Measurements from ENCODE around the gene RPTOR.

The RPTOR gene

DNA sequence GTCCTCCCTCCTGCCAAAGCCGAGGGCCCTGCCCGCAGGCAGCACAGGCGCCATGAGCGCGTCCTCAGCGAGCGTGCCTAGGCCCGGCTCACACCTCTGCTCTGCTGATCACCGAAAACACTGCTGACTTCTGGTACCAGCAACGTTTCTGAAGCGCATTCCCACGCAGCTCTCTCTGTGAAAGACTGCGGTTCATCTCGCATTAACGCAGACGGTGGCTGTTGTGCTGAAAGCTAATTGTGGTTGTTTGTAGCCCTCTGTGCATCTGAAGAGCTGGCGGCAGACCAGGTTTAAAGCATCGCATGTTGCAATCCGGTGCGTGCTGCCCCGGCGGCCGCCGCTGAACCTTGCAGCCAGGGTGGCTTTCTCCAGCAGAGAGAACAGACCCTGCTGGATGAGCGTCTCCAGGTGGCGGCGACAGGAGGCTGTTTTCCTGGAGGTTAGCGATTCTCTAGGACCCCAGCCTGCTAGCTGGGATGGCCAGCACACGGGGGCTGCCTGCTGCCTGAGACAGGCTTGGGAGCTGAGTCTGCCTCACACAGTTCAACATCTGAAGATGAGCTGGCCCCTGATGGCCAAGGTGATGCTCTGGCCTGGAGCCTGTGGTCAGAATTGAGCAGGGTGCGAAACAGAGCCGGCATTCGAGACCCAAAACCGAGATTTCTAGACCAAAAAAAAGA lies 397.2 kb downstream of the RPTOR start:
- no peak overlapping the region for H3K4me3 ChIP-seq (ENCODE audit: low read depth, low read length)
- TF ChIP-seq, protein P1, sequence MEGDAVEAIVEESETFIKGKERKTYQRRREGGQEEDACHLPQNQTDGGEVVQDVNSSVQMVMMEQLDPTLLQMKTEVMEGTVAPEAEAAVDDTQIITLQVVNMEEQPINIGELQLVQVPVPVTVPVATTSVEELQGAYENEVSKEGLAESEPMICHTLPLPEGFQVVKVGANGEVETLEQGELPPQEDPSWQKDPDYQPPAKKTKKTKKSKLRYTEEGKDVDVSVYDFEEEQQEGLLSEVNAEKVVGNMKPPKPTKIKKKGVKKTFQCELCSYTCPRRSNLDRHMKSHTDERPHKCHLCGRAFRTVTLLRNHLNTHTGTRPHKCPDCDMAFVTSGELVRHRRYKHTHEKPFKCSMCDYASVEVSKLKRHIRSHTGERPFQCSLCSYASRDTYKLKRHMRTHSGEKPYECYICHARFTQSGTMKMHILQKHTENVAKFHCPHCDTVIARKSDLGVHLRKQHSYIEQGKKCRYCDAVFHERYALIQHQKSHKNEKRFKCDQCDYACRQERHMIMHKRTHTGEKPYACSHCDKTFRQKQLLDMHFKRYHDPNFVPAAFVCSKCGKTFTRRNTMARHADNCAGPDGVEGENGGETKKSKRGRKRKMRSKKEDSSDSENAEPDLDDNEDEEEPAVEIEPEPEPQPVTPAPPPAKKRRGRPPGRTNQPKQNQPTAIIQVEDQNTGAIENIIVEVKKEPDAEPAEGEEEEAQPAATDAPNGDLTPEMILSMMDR (IDR thresholded peaks at IDR 0.05; ENCODE audit: insufficient read depth, low read depth, low read length, missing control alignments): no peak
- DNase-seq (ENCODE audit: low read depth): no peak

DNA sequence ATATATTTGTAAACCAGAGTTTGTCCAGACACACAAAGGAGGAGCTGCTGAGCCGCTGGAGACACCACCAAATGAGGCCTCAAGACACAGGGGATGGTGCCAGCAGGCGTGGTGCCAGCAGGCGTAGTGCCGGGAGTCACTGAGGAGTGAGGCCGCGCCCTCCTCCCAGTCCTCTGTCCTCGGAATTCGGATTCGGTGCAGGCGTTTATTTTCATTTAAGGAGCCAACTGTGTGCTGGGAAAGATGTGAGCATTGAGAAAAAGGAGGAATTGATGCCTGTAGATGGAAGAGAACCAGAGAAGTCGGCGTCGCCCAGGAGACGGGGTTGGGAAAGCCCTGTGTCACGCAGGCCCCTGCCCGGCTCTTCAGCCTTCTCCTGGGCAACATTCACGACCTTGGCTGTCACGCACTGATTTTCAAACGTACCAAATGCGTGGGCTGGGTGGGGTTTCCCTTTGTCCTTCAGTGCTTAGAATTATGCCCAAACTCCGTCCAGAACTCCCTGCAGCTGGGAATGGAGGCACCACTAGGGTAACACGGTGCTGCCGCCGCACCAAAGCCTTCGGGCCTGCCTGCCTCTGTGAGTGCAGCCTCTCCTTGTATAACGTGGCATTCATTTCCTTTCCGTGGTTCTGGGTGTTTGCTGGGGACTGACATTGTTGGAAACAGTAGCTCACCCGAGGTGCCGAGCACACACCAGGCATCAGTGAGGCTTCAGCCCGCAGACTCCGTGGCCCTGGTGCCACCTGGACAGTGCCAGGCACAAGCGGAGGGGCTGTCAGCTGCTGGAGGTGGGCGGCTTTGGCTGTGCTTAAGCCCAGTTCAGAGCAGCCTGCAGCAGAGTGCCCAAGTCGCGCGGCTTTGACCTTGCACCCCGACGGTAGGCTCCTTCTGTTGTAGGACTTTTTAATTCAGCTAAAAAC lies 398.0 kb downstream of the RPTOR start:
- TF ChIP-seq, protein P1 (IDR thresholded peaks at IDR 0.05; ENCODE audit: insufficient read depth, low read depth, low read length, missing control alignments): no peak
- DNase-seq (ENCODE audit: low read depth): no peak

DNA sequence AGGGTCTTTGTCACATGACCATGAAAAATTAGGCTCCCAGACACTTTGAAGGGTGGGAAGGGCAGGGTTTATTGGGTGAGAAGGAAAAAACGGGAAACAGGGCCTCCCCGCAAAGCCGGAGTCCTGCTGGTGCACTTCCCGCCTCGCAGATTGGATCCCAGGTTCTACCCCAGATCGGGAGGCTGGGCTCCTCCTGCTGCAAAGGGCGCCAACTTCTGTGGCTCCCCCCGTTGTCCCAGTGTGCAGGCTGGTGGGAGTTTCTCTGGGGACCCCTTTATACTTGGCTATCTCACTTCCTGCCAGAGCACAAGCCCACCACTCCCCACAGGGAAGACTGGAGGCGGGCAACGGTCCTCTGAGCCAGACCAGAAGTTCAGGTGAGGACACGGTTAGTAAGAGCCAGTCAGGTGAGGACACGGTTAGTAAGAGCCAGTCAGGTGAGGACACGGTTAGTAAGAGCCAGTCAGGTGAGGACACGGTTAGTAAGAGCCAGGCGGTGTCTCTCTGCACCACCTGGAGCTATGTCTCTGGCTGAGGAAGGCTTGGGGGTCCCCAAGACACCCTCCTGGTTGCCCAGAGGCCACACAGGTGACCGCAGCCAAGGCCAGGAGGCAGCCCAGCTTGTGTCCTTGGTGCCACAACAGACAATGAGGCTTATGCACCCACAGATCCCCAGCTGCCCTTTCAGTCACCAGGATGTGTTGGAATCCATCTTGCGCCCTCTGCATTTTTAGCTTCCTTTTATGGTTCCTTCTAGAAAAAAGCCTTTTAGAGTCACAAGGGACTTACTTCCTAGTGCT lies 398.9 kb downstream of the RPTOR start:
- DNase-seq (ENCODE audit: low read depth): no peak
- no peak overlapping the region for H3K4me3 ChIP-seq (ENCODE audit: low read depth, low read length)
- TF ChIP-seq, protein P1 (IDR thresholded peaks at IDR 0.05; ENCODE audit: insufficient read depth, low read depth, low read length, missing control alignments): no peak

More for the DNA sequence above, 398.0 kb downstream of the RPTOR start:
- H3K4me3 ChIP-seq (ENCODE audit: low read depth, low read length): no peak overlapping the region

DNA sequence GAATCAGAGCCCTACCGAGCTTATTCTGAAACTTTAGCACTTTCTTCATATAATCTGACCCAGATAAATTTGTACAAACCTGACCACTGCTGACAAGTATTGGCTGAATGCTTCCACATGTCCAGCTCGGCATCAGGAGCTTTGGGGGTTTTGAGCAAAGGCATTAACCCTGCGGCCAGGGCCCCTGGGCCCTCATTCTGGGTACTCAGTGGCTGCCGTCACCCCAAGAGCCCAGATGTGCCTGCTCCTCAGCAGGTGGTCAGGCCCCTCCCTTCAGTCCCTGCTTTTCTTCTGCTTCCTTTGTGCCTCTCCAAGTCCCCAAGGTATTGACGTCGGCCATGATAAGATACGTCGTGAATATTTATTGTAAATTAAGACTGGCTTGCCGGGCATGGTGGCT lies 399.7 kb downstream of the RPTOR start:
- TF ChIP-seq, protein P1 (IDR thresholded peaks at IDR 0.05; ENCODE audit: insufficient read depth, low read depth, low read length, missing control alignments): no peak
- no peak for DNase-seq (ENCODE audit: low read depth)
- H3K4me3 ChIP-seq (ENCODE audit: low read depth, low read length): no peak overlapping the region

DNA sequence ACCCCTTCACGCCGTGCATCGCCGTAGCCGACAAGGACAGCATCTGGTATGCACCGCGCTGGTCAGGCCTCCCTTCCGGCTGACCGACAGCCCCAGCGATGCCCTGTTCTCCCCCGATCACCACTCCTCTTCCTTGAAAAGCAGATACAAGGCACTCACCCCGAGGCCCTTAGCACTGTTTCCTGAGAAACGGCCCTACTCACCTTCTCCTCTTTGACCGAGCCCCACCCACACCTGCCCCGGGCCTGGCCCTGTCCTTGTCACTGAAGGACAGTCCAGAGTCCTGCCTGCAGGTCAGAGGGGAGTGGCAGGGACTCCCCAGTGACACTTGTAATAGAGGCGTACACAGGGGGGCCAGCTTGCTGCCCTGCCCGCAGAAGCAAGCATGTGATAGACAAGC lies 401.1 kb downstream of the RPTOR start:
- no peak overlapping the region for H3K4me3 ChIP-seq (ENCODE audit: low read depth, low read length)
- DNase-seq (ENCODE audit: low read depth): no peak
- TF ChIP-seq, protein P1 (IDR thresholded peaks at IDR 0.05; ENCODE audit: insufficient read depth, low read depth, low read length, missing control alignments): no peak

DNA sequence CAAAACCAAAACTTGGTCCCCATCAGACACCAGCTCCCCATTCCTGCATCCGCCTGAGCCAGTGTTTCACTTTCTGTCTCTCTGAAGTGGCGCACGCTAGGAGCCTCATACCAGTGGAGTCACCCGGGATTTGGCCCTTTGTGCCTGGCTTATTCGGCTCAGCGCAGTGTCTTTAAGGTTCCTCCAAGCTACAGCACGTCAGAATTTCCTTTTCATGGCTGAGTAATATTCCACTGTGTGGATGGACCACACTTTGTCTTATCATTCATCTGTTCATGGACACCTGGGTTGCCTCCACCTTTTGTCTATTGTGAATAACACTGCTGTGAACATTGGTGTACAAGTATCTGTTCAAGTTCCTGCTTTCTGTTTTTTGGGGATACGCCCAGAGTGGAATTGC lies 401.8 kb downstream of the RPTOR start:
- TF ChIP-seq, protein P1 (IDR thresholded peaks at IDR 0.05; ENCODE audit: insufficient read depth, low read depth, low read length, missing control alignments): no peak
- H3K4me3 ChIP-seq (ENCODE audit: low read depth, low read length): no peak overlapping the region
- no peak for DNase-seq (ENCODE audit: low read depth)
